Measurements from ENCODE around the gene SOHLH1.

The SOHLH1 gene

GRCh38 chr9:135705376-135705775, 6.1 kb upstream of the SOHLH1 start:
- in situ Hi-C loops (cut with MboI; ENCODE audit: low sequenced_read_pairs): no loop called here

GRCh38 chr9:135704483-135704882, 5.2 kb upstream of the SOHLH1 start:
- in situ Hi-C loops (cut with MboI; ENCODE audit: low sequenced_read_pairs): no loop called here

GRCh38 chr9:135703726-135704125, 4.4 kb upstream of the SOHLH1 start:
- in situ Hi-C loops (cut with MboI; ENCODE audit: low sequenced_read_pairs): no loop called here

- in situ Hi-C loops (cut with MboI; ENCODE audit: low sequenced_read_pairs): no loop called here
Measured at GRCh38 chr9:135701959-135702721, 2.9 kb upstream of the SOHLH1 start, which contains the start of gene KCNT1. KCNT1 (plus strand) TSS chr9:135702185; CDS start chr9:135702259, 74 bp downstream.

GRCh38 chr9:135701067-135701958, 2.0 kb upstream of the SOHLH1 start:
- in situ Hi-C loops (cut with MboI; ENCODE audit: low sequenced_read_pairs): no loop called here

- in situ Hi-C loops (cut with MboI; ENCODE audit: low sequenced_read_pairs): no loop called here
Measured at GRCh38 chr9:135700525-135700924, 1.2 kb upstream of the SOHLH1 start.

GRCh38 chr9:135698767-135699166, 514 bp downstream of the SOHLH1 start:
- in situ Hi-C loops (cut with MboI; ENCODE audit: low sequenced_read_pairs): no loop called here

GRCh38 chr9:135698236-135698635, 1.0 kb downstream of the SOHLH1 start:
- in situ Hi-C loops (cut with MboI; ENCODE audit: low sequenced_read_pairs): no loop called here

GRCh38 chr9:135697226-135697625, 2.1 kb downstream of the SOHLH1 start:
- in situ Hi-C loops (cut with MboI; ENCODE audit: low sequenced_read_pairs): no loop called here

GRCh38 chr9:135696446-135696845, 2.8 kb downstream of the SOHLH1 start:
- in situ Hi-C loops (cut with MboI; ENCODE audit: low sequenced_read_pairs): no loop called here

- in situ Hi-C loops (cut with MboI; ENCODE audit: low sequenced_read_pairs): no loop called here
Measured at GRCh38 chr9:135695642-135696041, 3.6 kb downstream of the SOHLH1 start.

GRCh38 chr9:135695036-135695435, 4.2 kb downstream of the SOHLH1 start:
- in situ Hi-C loops (cut with MboI; ENCODE audit: low sequenced_read_pairs): no loop called here

- in situ Hi-C loops (cut with MboI; ENCODE audit: low sequenced_read_pairs): no loop called here
Measured at GRCh38 chr9:135694414-135694813, 4.9 kb downstream of the SOHLH1 start.

GRCh38 chr9:135693771-135694170, 5.5 kb downstream of the SOHLH1 start:
- in situ Hi-C loops (cut with MboI; ENCODE audit: low sequenced_read_pairs): no loop called here

GRCh38 chr9:135693265-135693664, 6.0 kb downstream of the SOHLH1 start:
- in situ Hi-C loops (cut with MboI; ENCODE audit: low sequenced_read_pairs): no loop called here

- in situ Hi-C loops (cut with MboI; ENCODE audit: low sequenced_read_pairs): no loop called here
Measured at GRCh38 chr9:135692410-135692809, 6.9 kb downstream of the SOHLH1 start.

- in situ Hi-C loops (cut with MboI; ENCODE audit: low sequenced_read_pairs): no loop called here
Measured at GRCh38 chr9:135690836-135691570, 8.3 kb downstream of the SOHLH1 start.

- in situ Hi-C loops (cut with MboI; ENCODE audit: low sequenced_read_pairs): no loop called here
Measured at GRCh38 chr9:135689011-135689410, 10.3 kb downstream of the SOHLH1 start.

- in situ Hi-C loops (cut with MboI; ENCODE audit: low sequenced_read_pairs): no loop called here
Measured at GRCh38 chr9:135687216-135687615, 12.1 kb downstream of the SOHLH1 start.

GRCh38 chr9:135684691-135685090, 14.6 kb downstream of the SOHLH1 start:
- in situ Hi-C loops (cut with MboI; ENCODE audit: low sequenced_read_pairs): no loop called here

GRCh38 chr9:135683401-135684034, 15.8 kb downstream of the SOHLH1 start:
- in situ Hi-C loops (cut with MboI; ENCODE audit: low sequenced_read_pairs): no loop called here

All from hTERT RPE-1 (cell line).